Amniotic epithelial cell (primary cell): Measurements from ENCODE around the gene NUDT15.
A peak's percentile ranks its signal among the peaks of the same experiment; 100 is the strongest.
"Not testable (repeated sequence)": the region's sequence is repeated elsewhere in the genome, so short reads cannot be mapped to it uniquely, and the experiment has no call there.

Experiments
- DNase-seq: peaks from one replicate; pipeline ENCODE4 v3.0.0-alpha.2; 2010; ENCODE audit warnings: low read depth

Gene NUDT15

GRCh38 chr13:48043789-48044503, 6.4 kb downstream of the NUDT15 start:
- peak; percentile 44 for DNase-seq

GRCh38 chr13:48050550-48050949, 13.0 kb downstream of the NUDT15 start:
- DNase-seq, result no peak

- DNase-seq, result no peak
These were observed 17.1 kb downstream of the NUDT15 start for GRCh38 chr13:48054601-48055000.

GRCh38 chr13:48055712-48056111, 18.2 kb downstream of the NUDT15 start:
- DNase-seq, result no peak

- DNase-seq, result not testable (repeated sequence)
These were observed 21.0 kb downstream of the NUDT15 start for GRCh38 chr13:48058536-48058935.

GRCh38 chr13:48059951-48060350, 22.4 kb downstream of the NUDT15 start:
- not testable (repeated sequence) for DNase-seq

- DNase-seq, result peak; percentile 10
These were observed 28.9 kb downstream of the NUDT15 start for GRCh38 chr13:48066310-48066989.

- DNase-seq, result no peak
These were observed 30.5 kb downstream of the NUDT15 start for GRCh38 chr13:48068036-48068435.

GRCh38 chr13:48068952-48069351, 31.4 kb downstream of the NUDT15 start:
- DNase-seq, result no peak

- DNase-seq, result no peak
These were observed 32.0 kb downstream of the NUDT15 start for GRCh38 chr13:48069573-48069972.

- DNase-seq, result no peak
These were observed 33.4 kb downstream of the NUDT15 start for GRCh38 chr13:48070942-48071341.

- no peak for DNase-seq
These were observed 34.8 kb downstream of the NUDT15 start for GRCh38 chr13:48072304-48072703.

- DNase-seq, result no peak
These were observed 35.3 kb downstream of the NUDT15 start for GRCh38 chr13:48072787-48073186.

- DNase-seq, result no peak
These were observed 36.5 kb downstream of the NUDT15 start for GRCh38 chr13:48074006-48074405.

- DNase-seq, result peak; percentile 15
These were observed 40.7 kb downstream of the NUDT15 start for GRCh38 chr13:48078251-48078656.

GRCh38 chr13:48081739-48082138, 44.2 kb downstream of the NUDT15 start:
- DNase-seq, result no peak

- no peak for DNase-seq
These were observed 48.7 kb downstream of the NUDT15 start for GRCh38 chr13:48086272-48086671.

- DNase-seq, result no peak
These were observed 56.1 kb downstream of the NUDT15 start for GRCh38 chr13:48093588-48093987.

GRCh38 chr13:48094404-48094780, 56.9 kb downstream of the NUDT15 start:
- peak; percentile 4 for DNase-seq

GRCh38 chr13:48094781-48095502, 57.4 kb downstream of the NUDT15 start, which contains the start of gene MED4:
MED4 (minus strand) TSS chr13:48095104; CDS start chr13:48095078, 26 bp downstream.
- peak; percentile 86 for DNase-seq

GRCh38 chr13:48096670-48097069, 59.1 kb downstream of the NUDT15 start:
- DNase-seq, result no peak
